ENCODE data around the gene BLTP3B. TPM values are rescaled to one million over a fixed set of nuclear protein-coding genes. Genes with fewer than 3 reads are reported as not detected.

Gene BLTP3B
- total and polyA plus RNA-seq, 2 donors (not counting 1 experiment from before 2014, with no cell fraction given) = 9.1 to 27.4 TPM

GRCh38 chr12:100169345-100169744 lies 26.7 kb upstream of the BLTP3B start:
- Histone ChIP-seq H3K9me3 (ENCODE audit: control extremely low read depth in 1 of 3, control insufficient read depth in 2 of 3, insufficient read depth in 1 of 3, low read length in 2 of 3) (no peaks in the 10 kb centered on the region), H3K9ac (ENCODE audit: low read length) (no peak overlapping the region), H3K36me3 (replicated peaks in 1 of 2; ENCODE audit: control extremely low read depth in 1 of 2, control insufficient read depth in 1 of 2, extremely low read depth in 1 of 2, insufficient read depth in 2 of 2, low read length in 1 of 2) (peaks cover 0 to 9% of the 10 kb centered on the region in 2 experiments), H3K27ac (ENCODE audit: low read length in 2 of 2) (no peak overlapping the region), H3K4me2 (replicated peaks; ENCODE audit: low read depth, low read length, poor library complexity, severe bottlenecking) (no peak overlapping the region), H3K27me3 (replicated peaks in 1 of 4; ENCODE audit: control extremely low read depth in 1 of 4, control insufficient read depth in 3 of 4, insufficient read depth in 4 of 4, low read length in 3 of 4) (no peaks in the 10 kb centered on the region), H4K20me1 (ENCODE audit: control insufficient read depth, insufficient read depth, low read length, poor library complexity, severe bottlenecking) (no peaks in the 10 kb centered on the region), H3K4me1 (ENCODE audit: control insufficient read depth in 2 of 2, insufficient read depth in 2 of 2, low read length in 2 of 2) (peaks cover 0 to under 1% of the 10 kb centered on the region in 2 donors), H2AFZ (ENCODE audit: insufficient read depth, low read depth, low read length, poor library complexity, severe bottlenecking) (no peak overlapping the region), H3K79me2 (ENCODE audit: control insufficient read depth, insufficient read depth, low read length) (no peaks in the 10 kb centered on the region), H3K4me3 (ENCODE audit: control extremely low read depth in 1 of 5, extremely low read depth in 1 of 5, insufficient read depth in 1 of 5, low read depth in 2 of 5, low read length in 4 of 5) (no peak overlapping the region)
- TF ChIP-seq EZH2 (IDR thresholded peaks at IDR 0.05; ENCODE audit: borderline replicate concordance, insufficient read depth, low read depth, low read length, poor library complexity, severe bottlenecking) = no peak
- no peak for TF ChIP-seq CTCF (IDR thresholded peaks at IDR 0.05)
- Mint-ChIP-seq H3K4me1 (no peaks in the 10 kb centered on the region), H3K4me3 (no peak overlapping the region), H3K9me3 (ENCODE audit: insufficient read depth) (no peaks in the 10 kb centered on the region), H3K27ac (no peak overlapping the region), H3K27me3 (no peaks in the 10 kb centered on the region)
- ChIA-PET CTCF (no interaction called here), POLR2A (no interaction called here)
- ATAC-seq (ENCODE audit: low read depth) (no peak), DNase-seq (no peak)
- intact Hi-C loops (cut with micrococcal nuclease) = no loop called here
- 100% methylated on average over 6 of the region's 9 CpGs for WGBS (ENCODE audit: insufficient coverage)

DNA sequence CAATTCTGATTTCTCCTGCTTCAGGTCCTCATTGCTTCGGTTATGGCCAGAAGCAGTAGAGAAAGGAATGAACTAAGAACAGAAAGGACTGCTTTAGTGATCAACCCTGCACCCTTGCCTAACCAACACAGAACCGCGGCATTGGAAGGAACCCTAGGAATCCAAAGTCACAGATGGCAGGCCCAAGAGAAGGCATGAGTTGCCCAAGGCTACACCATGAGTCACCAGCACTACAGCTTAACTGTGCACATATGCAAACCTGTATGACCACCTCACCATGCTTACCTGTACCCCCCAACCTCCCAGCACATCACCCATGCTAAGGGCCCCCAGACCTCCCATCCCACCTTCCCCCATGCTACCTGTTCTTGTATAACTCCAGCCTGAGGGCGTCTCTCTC lies 25.9 kb upstream of the BLTP3B start:
- Histone ChIP-seq H2AFZ (ENCODE audit: insufficient read depth, low read depth, low read length, poor library complexity, severe bottlenecking) (no peak overlapping the region), H4K20me1 (ENCODE audit: control insufficient read depth, insufficient read depth, low read length, poor library complexity, severe bottlenecking) (no peaks in the 10 kb centered on the region), H3K9ac (ENCODE audit: low read length) (no peak overlapping the region), H3K4me3 (ENCODE audit: control extremely low read depth in 1 of 5, extremely low read depth in 1 of 5, insufficient read depth in 1 of 5, low read depth in 2 of 5, low read length in 4 of 5) (no peak overlapping the region), H3K36me3 (replicated peaks in 1 of 2; ENCODE audit: control extremely low read depth in 1 of 2, control insufficient read depth in 1 of 2, extremely low read depth in 1 of 2, insufficient read depth in 2 of 2, low read length in 1 of 2) (peaks cover 0 to 7% of the 10 kb centered on the region in 2 experiments), H3K79me2 (ENCODE audit: control insufficient read depth, insufficient read depth, low read length) (no peaks in the 10 kb centered on the region), H3K9me3 (ENCODE audit: control extremely low read depth in 1 of 3, control insufficient read depth in 2 of 3, insufficient read depth in 1 of 3, low read length in 2 of 3) (no peaks in the 10 kb centered on the region), H3K27me3 (replicated peaks in 1 of 4; ENCODE audit: control extremely low read depth in 1 of 4, control insufficient read depth in 3 of 4, insufficient read depth in 4 of 4, low read length in 3 of 4) (no peaks in the 10 kb centered on the region), H3K4me2 (replicated peaks; ENCODE audit: low read depth, low read length, poor library complexity, severe bottlenecking) (no peak overlapping the region), H3K4me1 (ENCODE audit: control insufficient read depth in 2 of 2, insufficient read depth in 2 of 2, low read length in 2 of 2) (peaks cover 6 to 9% of the 10 kb centered on the region in 2 donors), H3K27ac (ENCODE audit: low read length in 2 of 2) (no peak overlapping the region)
- intact Hi-C loops (cut with micrococcal nuclease) = no loop called here
- ChIA-PET POLR2A (no interaction called here), CTCF (no interaction called here)
- H3K9me3 Mint-ChIP-seq (ENCODE audit: insufficient read depth) = no peaks in the 10 kb centered on the region
- no peak for TF ChIP-seq EZH2 (IDR thresholded peaks at IDR 0.05; ENCODE audit: borderline replicate concordance, insufficient read depth, low read depth, low read length, poor library complexity, severe bottlenecking)
- TF ChIP-seq CTCF (IDR thresholded peaks at IDR 0.05) = no peak
- no peaks in the 10 kb centered on the region for H3K27me3 Mint-ChIP-seq
- 92% methylated on average over 3 of the region's 4 CpGs for WGBS (ENCODE audit: insufficient coverage)
- no peak overlapping the region for H3K4me3 Mint-ChIP-seq
- ATAC-seq (ENCODE audit: low read depth) (no peak), DNase-seq (no peak)
- H3K27ac Mint-ChIP-seq = no peak overlapping the region
- peaks cover 8% of the 10 kb centered on the region for H3K4me1 Mint-ChIP-seq
